Tibial nerve (tissue), 4 donors: Measurements from ENCODE around the gene RPL26. TPM values are rescaled to one million over a fixed set of nuclear protein-coding genes. Genes with fewer than 3 reads are reported as not detected.
A peak's percentile ranks its signal among the peaks of the same experiment; 100 is the strongest.

Experiments used
- DNase-seq, 2 donors: peaks; one replicate each; pipeline ENCODE4 v3.0.0-alpha.2; 2019; ENCODE audit warnings: low spot score in 2 of 2
- H3K27ac ChIP-seq, 4 donors: fragments of 200-600 bp; sonication (generic) in 3 of 4; one replicate each; pipeline ENCODE4 v1.5.1; 2017 to 2019; ENCODE audit warnings: mild to moderate bottlenecking in 1 of 4
- H3K27me3 ChIP-seq, 2 donors: fragments of 200-600 bp; sonication (generic) in 1 of 2; one replicate each; pipeline versions ENCODE4 v1.5.1 to v1.6.0; 2017 to 2019
- H3K36me3 ChIP-seq, 3 donors: fragments of 200-600 bp; sonication (generic); one replicate each; pipeline ENCODE4 v1.5.1; 2018 to 2019
- H3K4me1 ChIP-seq, 4 donors: fragments of 200-600 bp; sonication (generic) in 3 of 4; one replicate each; pipeline ENCODE4 v1.5.1; 2017 to 2019
- H3K4me3 ChIP-seq, 4 donors: fragments of 200-600 bp; sonication (generic) in 3 of 4; one replicate each; pipeline ENCODE4 v1.5.1; 2017 to 2019; ENCODE audit warnings: mild to moderate bottlenecking in 1 of 4, moderate library complexity in 1 of 4
- H3K9me3 ChIP-seq, 4 donors: fragments of 200-600 bp; sonication (generic) in 3 of 4; one replicate each; pipeline ENCODE4 v1.5.1; 2017 to 2019
- EP300 ChIP-seq, 2 donors: sonication (generic); formaldehyde crosslinking; IDR thresholded peaks; one replicate each; pipeline ENCODE4 v1.6.1; 2017; ENCODE audit warnings: antibody characterized with exemption in 2 of 2, mild to moderate bottlenecking in 1 of 2
- POLR2A ChIP-seq, 2 donors: fragments of 450-650 bp; IDR thresholded peaks; one replicate each; pipeline ENCODE4 v1.6.1; 2017; ENCODE audit warnings: antibody characterized with exemption in 2 of 2, mild to moderate bottlenecking in 2 of 2, moderate library complexity in 2 of 2
- WGBS, 2 donors: methylation state at CpG; one replicate each; pipeline ENCODE4 v1.1.5; 2018; 5-methylcytosine and 5-hydroxymethylcytosine counted together
- total RNA-seq, 4 donors: library from RNA; depleted of rRNA; stranded (reverse); fragments of >200 nt; gene quantifications; one replicate each; pipeline ENCODE4 v1.1.0, GENCODE V29; 2016
- TF ChIP-seq, protein P1 (sequence below), 5 experiments: fragments of 200-600 bp in 3 of 5; fragments of 450-650 bp in 2 of 5; sonication (generic) in 3 of 5; IDR thresholded peaks; one replicate each; pipeline ENCODE4 v1.5.1; 2016 to 2019; ENCODE audit warnings: antibody characterized with exemption in 5 of 5, mild to moderate bottlenecking in 3 of 5, moderate library complexity in 2 of 5

RPL26 gene
- total RNA-seq, 4 donors from 2014 or later, result 2,635 to 3,277 (median 2,694) TPM

DNA sequence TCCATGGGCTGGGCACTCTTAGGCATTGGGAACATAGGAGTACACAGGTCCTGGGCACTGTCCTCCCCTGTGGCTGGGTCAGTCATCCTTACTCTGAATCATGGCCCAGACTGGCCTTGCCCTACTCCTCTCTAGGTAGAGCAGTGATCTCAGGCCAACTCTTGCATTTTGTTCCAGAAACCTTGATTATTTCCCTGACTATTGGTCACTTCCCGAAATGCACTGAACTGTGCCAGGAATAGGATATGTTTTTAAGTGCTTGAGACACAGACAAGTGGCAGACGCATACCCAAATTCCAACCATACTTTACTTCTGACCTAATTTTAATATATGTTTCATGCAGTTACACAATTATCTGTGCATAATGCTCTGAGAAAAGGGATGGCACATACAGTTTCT lies 16.8 kb downstream of the RPL26 start:
- peaks cover 0 to 7% (median 0%) of the 10 kb centered on the region in 4 donors for H3K4me1 ChIP-seq
- H3K36me3 ChIP-seq, result peaks cover 0 to 37% (median 3%) of the 10 kb centered on the region in 3 donors
- H3K27me3 ChIP-seq, result no peaks in the 10 kb centered on the region
- H3K4me3 ChIP-seq, result no peak overlapping the region
- WGBS, 2 donors, result 63 to 67% methylated on average over 2 of the region's 2 CpGs
- H3K27ac ChIP-seq, result peak overlapping the region in 1 of 4 donors; percentile 25
- no peak for DNase-seq
- TF ChIP-seq, protein P1, sequence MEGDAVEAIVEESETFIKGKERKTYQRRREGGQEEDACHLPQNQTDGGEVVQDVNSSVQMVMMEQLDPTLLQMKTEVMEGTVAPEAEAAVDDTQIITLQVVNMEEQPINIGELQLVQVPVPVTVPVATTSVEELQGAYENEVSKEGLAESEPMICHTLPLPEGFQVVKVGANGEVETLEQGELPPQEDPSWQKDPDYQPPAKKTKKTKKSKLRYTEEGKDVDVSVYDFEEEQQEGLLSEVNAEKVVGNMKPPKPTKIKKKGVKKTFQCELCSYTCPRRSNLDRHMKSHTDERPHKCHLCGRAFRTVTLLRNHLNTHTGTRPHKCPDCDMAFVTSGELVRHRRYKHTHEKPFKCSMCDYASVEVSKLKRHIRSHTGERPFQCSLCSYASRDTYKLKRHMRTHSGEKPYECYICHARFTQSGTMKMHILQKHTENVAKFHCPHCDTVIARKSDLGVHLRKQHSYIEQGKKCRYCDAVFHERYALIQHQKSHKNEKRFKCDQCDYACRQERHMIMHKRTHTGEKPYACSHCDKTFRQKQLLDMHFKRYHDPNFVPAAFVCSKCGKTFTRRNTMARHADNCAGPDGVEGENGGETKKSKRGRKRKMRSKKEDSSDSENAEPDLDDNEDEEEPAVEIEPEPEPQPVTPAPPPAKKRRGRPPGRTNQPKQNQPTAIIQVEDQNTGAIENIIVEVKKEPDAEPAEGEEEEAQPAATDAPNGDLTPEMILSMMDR (IDR thresholded peaks at IDR 0.05), result no peak
- peak; percentile 41 to 61 for TF ChIP-seq EP300 (IDR thresholded peaks at IDR 0.05)
- no peaks in the 10 kb centered on the region for H3K9me3 ChIP-seq

DNA sequence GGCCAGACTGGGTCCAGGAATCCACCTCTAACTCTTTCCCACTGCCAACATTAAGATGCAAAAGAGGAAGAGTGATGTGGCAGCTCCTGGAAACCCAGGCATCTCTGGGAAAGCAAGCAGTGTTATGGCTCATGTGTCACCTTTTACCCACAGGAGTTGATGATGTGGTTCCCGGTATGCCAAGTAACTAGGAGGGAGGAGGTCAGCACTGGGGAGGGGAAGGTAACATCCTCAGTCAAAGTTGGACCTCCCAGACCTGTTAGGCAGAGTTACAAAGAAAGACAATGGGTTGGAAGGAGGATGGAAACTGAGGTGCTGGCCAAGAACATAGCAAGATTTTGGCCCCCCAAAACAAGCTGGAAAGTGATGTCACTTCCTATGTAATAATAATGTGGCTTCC lies 17.9 kb downstream of the RPL26 start:
- no peak overlapping the region for H3K4me3 ChIP-seq
- H3K4me1 ChIP-seq, result peaks cover 0 to 7% (median 0%) of the 10 kb centered on the region in 4 donors
- 79 to 80% methylated on average over 1 of the region's 1 CpG for WGBS, 2 donors

DNA sequence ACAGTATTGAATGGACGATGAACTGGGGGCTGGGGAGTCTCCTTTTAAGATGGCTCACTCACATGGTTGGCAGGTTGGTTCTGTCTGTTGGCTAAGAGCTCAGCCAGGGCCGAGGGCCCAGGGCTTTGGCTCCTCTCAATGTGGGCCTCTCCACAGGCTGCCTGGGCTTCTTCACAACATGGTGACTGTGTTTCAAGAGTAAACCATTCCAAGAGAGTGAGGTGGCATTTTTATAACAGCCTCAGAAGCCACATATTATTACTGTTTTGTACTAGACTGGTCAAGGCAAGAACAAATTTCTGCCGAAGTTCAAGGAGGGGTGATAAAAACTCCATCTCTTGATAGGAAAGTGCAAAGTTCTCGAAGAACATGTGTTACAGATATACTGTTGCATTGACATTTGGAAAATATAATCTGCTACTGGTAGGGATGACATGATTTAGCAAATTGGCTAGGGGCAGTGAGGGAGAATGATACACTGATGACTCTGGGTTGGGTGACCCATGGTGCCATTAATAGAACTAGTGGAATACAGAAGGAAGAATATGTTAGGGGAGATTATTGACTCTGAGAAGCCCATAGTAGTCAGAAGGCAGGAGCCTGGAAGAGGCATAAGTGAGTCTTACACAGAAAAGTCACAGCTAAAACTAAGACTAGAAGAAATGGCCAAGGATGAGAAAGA lies 20.2 kb downstream of the RPL26 start:
- H3K9me3 ChIP-seq, result no peaks in the 10 kb centered on the region
- no peaks in the 10 kb centered on the region for H3K27me3 ChIP-seq
- 92 to 93% methylated on average over 4 of the region's 4 CpGs for WGBS, 2 donors
- no peak for DNase-seq
- no peak overlapping the region for H3K27ac ChIP-seq
- H3K4me1 ChIP-seq, result peaks cover 0 to 12% (median 0%) of the 10 kb centered on the region in 4 donors
- TF ChIP-seq EP300 (IDR thresholded peaks at IDR 0.05) (no peak), POLR2A (IDR thresholded peaks at IDR 0.05) (no peak)
- TF ChIP-seq, protein P1 (IDR thresholded peaks at IDR 0.05), result no peak
- H3K36me3 ChIP-seq, result peaks cover 0 to 13% (median 0%) of the 10 kb centered on the region in 3 donors
- no peak overlapping the region for H3K4me3 ChIP-seq

More for the DNA sequence above, 17.9 kb downstream of the RPL26 start:
- Histone ChIP-seq H3K9me3 (no peaks in the 10 kb centered on the region), H3K27me3 (no peaks in the 10 kb centered on the region), H3K27ac (peak overlapping the region in 2 of 4 donors; percentile 8 to 28), H3K36me3 (peaks cover 0 to 36% (median 3%) of the 10 kb centered on the region in 3 donors)
- DNase-seq, result no peak
- TF ChIP-seq, protein P1 (IDR thresholded peaks at IDR 0.05), result no peak
- peak in 1 of 2 donors; percentile 69 for TF ChIP-seq EP300 (IDR thresholded peaks at IDR 0.05)

DNA sequence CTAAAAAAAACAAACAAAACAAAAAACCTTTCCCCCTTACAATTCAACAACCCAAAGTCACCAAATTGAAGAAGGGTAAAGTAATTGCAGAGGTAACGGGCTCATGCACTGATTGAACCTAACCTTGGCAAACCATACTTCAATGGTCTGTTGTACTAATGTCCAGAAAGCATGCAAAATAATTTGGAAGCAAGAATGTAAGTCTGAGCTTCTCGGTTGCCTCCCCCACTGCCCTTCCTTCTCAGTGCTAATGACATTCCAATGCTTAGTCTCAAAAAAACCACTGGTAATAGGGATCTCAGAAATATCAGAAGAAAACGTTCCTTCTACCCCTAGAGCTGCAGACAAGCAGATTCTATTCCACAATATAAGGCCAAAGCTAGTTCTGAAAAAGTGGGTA lies 22.2 kb downstream of the RPL26 start:
- H3K27me3 ChIP-seq, result no peaks in the 10 kb centered on the region
- WGBS, 2 donors, result 32 to 34% methylated on average over 3 of the region's 3 CpGs
- H3K4me1 ChIP-seq, result peaks cover 0 to 12% (median 0%) of the 10 kb centered on the region in 4 donors
- no peaks in the 10 kb centered on the region for H3K9me3 ChIP-seq
- peak overlapping the region in 1 of 4 donors; percentile 41 for H3K27ac ChIP-seq
- H3K4me3 ChIP-seq, result no peak overlapping the region
- H3K36me3 ChIP-seq, result peaks cover 0 to 13% (median 0%) of the 10 kb centered on the region in 3 donors
- TF ChIP-seq EP300 (IDR thresholded peaks at IDR 0.05), result no peak
- no peak for TF ChIP-seq POLR2A (IDR thresholded peaks at IDR 0.05)
- TF ChIP-seq, protein P1 (IDR thresholded peaks at IDR 0.05), result no peak
- no peak for DNase-seq

DNA sequence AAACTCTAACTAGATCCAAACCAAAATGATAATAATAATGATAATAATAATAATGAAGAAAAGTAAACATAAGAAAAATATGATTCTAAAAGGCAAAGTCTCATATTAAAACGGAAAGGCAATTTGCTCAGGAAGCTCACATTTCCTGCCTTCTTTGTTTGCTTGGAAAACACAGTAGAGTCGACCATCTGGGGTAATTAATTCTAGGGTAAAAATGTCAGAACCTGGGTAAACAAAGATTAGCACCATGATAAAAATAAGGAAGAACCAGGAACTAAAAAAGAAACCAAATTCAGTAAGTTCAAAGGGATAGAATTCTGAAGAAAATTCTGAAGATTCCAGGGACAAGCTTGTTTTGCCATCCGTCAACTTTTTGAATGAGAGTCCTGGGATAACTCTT lies 22.7 kb downstream of the RPL26 start:
- Histone ChIP-seq H3K27ac (peak overlapping the region in 1 of 4 donors; percentile 41), H3K4me3 (no peak overlapping the region), H3K9me3 (no peaks in the 10 kb centered on the region), H3K36me3 (peaks cover 0 to 12% (median 0%) of the 10 kb centered on the region in 3 donors), H3K4me1 (peaks cover 0 to 12% (median 0%) of the 10 kb centered on the region in 4 donors), H3K27me3 (no peaks in the 10 kb centered on the region)
- TF ChIP-seq, protein P1 (IDR thresholded peaks at IDR 0.05), result no peak
- TF ChIP-seq POLR2A (IDR thresholded peaks at IDR 0.05) (no peak), EP300 (IDR thresholded peaks at IDR 0.05) (no peak)
- no peak for DNase-seq
- WGBS, 2 donors, result 34 to 37% methylated on average over 3 of the region's 3 CpGs
